ENCODE results near the gene FOXP2. TPM values are rescaled to one million over a fixed set of nuclear protein-coding genes. Genes with fewer than 3 reads are reported as not detected.
"Not testable (repeated sequence)": the region's sequence is repeated elsewhere in the genome, so short reads cannot be mapped to it uniquely, and the experiment has no call there.

The FOXP2 gene
- total RNA-seq, 1 experiment from 2014 or later: 0.28 TPM

GRCh38 chr7:114440927-114441326 lies 26.3 kb downstream of the FOXP2 start:
- DNase-seq; H3K27me3 ChIP-seq (ENCODE audit: control insufficient read depth, insufficient read depth, low read length); H3K4me3 ChIP-seq (ENCODE audit: insufficient read depth, low read depth, low read length); H3K36me3 ChIP-seq (replicated peaks; ENCODE audit: control insufficient read depth, insufficient read depth, low read length): not testable (repeated sequence)

GRCh38 chr7:114444196-114444595 lies 29.6 kb downstream of the FOXP2 start:
- no peaks in the 10 kb centered on the region for H3K27me3 ChIP-seq (ENCODE audit: control insufficient read depth, insufficient read depth, low read length)
- no peak overlapping the region for H3K4me3 ChIP-seq (ENCODE audit: insufficient read depth, low read depth, low read length)
- no peak for DNase-seq
- no peaks in the 10 kb centered on the region for H3K36me3 ChIP-seq (replicated peaks; ENCODE audit: control insufficient read depth, insufficient read depth, low read length)

GRCh38 chr7:114450431-114450830 lies 35.8 kb downstream of the FOXP2 start:
- Histone ChIP-seq H3K27me3 (ENCODE audit: control insufficient read depth, insufficient read depth, low read length) (no peaks in the 10 kb centered on the region), H3K36me3 (replicated peaks; ENCODE audit: control insufficient read depth, insufficient read depth, low read length) (no peaks in the 10 kb centered on the region), H3K4me3 (ENCODE audit: insufficient read depth, low read depth, low read length) (no peak overlapping the region)
- DNase-seq: no peak

- Histone ChIP-seq H3K4me3 (ENCODE audit: insufficient read depth, low read depth, low read length) (no peak overlapping the region), H3K36me3 (replicated peaks; ENCODE audit: control insufficient read depth, insufficient read depth, low read length) (no peaks in the 10 kb centered on the region), H3K27me3 (ENCODE audit: control insufficient read depth, insufficient read depth, low read length) (no peaks in the 10 kb centered on the region)
- no peak for DNase-seq
These were observed 45.0 kb downstream of the FOXP2 start for GRCh38 chr7:114459574-114459973.

GRCh38 chr7:114460021-114460420 lies 45.4 kb downstream of the FOXP2 start:
- H3K27me3 ChIP-seq (ENCODE audit: control insufficient read depth, insufficient read depth, low read length): no peaks in the 10 kb centered on the region
- no peaks in the 10 kb centered on the region for H3K36me3 ChIP-seq (replicated peaks; ENCODE audit: control insufficient read depth, insufficient read depth, low read length)
- no peak overlapping the region for H3K4me3 ChIP-seq (ENCODE audit: insufficient read depth, low read depth, low read length)
- no peak for DNase-seq

- Histone ChIP-seq H3K27me3 (ENCODE audit: control insufficient read depth, insufficient read depth, low read length) (no peaks in the 10 kb centered on the region), H3K4me3 (ENCODE audit: insufficient read depth, low read depth, low read length) (no peak overlapping the region), H3K36me3 (replicated peaks; ENCODE audit: control insufficient read depth, insufficient read depth, low read length) (no peaks in the 10 kb centered on the region)
- DNase-seq: no peak
These were observed 52.3 kb downstream of the FOXP2 start for GRCh38 chr7:114466917-114467316.

GRCh38 chr7:114468844-114469243 lies 54.2 kb downstream of the FOXP2 start:
- DNase-seq: no peak
- H3K36me3 ChIP-seq (replicated peaks; ENCODE audit: control insufficient read depth, insufficient read depth, low read length): no peaks in the 10 kb centered on the region
- no peak overlapping the region for H3K4me3 ChIP-seq (ENCODE audit: insufficient read depth, low read depth, low read length)
- H3K27me3 ChIP-seq (ENCODE audit: control insufficient read depth, insufficient read depth, low read length): no peaks in the 10 kb centered on the region

GRCh38 chr7:114472896-114473512 lies 58.4 kb downstream of the FOXP2 start:
- Histone ChIP-seq H3K4me3 (ENCODE audit: insufficient read depth, low read depth, low read length) (no peak overlapping the region), H3K36me3 (replicated peaks; ENCODE audit: control insufficient read depth, insufficient read depth, low read length) (no peaks in the 10 kb centered on the region), H3K27me3 (ENCODE audit: control insufficient read depth, insufficient read depth, low read length) (no peaks in the 10 kb centered on the region)
- DNase-seq: no peak

GRCh38 chr7:114478384-114478783 lies 63.8 kb downstream of the FOXP2 start:
- no peak for DNase-seq
- Histone ChIP-seq H3K27me3 (ENCODE audit: control insufficient read depth, insufficient read depth, low read length) (no peaks in the 10 kb centered on the region), H3K36me3 (replicated peaks; ENCODE audit: control insufficient read depth, insufficient read depth, low read length) (no peaks in the 10 kb centered on the region), H3K4me3 (ENCODE audit: insufficient read depth, low read depth, low read length) (no peak overlapping the region)

- no peak overlapping the region for H3K4me3 ChIP-seq (ENCODE audit: insufficient read depth, low read depth, low read length)
- H3K36me3 ChIP-seq (replicated peaks; ENCODE audit: control insufficient read depth, insufficient read depth, low read length): no peaks in the 10 kb centered on the region
- DNase-seq: no peak
- H3K27me3 ChIP-seq (ENCODE audit: control insufficient read depth, insufficient read depth, low read length): no peaks in the 10 kb centered on the region
These were observed 67.4 kb downstream of the FOXP2 start for GRCh38 chr7:114481999-114482398.

GRCh38 chr7:114484226-114484625 lies 69.6 kb downstream of the FOXP2 start:
- no peaks in the 10 kb centered on the region for H3K27me3 ChIP-seq (ENCODE audit: control insufficient read depth, insufficient read depth, low read length)
- no peaks in the 10 kb centered on the region for H3K36me3 ChIP-seq (replicated peaks; ENCODE audit: control insufficient read depth, insufficient read depth, low read length)
- no peak for DNase-seq
- H3K4me3 ChIP-seq (ENCODE audit: insufficient read depth, low read depth, low read length): no peak overlapping the region

GRCh38 chr7:114487174-114487573 lies 72.6 kb downstream of the FOXP2 start:
- H3K4me3 ChIP-seq (ENCODE audit: insufficient read depth, low read depth, low read length): no peak overlapping the region
- H3K36me3 ChIP-seq (replicated peaks; ENCODE audit: control insufficient read depth, insufficient read depth, low read length): no peaks in the 10 kb centered on the region
- no peak for DNase-seq
- H3K27me3 ChIP-seq (ENCODE audit: control insufficient read depth, insufficient read depth, low read length): no peaks in the 10 kb centered on the region

GRCh38 chr7:114488696-114489095 lies 74.1 kb downstream of the FOXP2 start:
- H3K4me3 ChIP-seq (ENCODE audit: insufficient read depth, low read depth, low read length): no peak overlapping the region
- H3K27me3 ChIP-seq (ENCODE audit: control insufficient read depth, insufficient read depth, low read length): no peaks in the 10 kb centered on the region
- no peak for DNase-seq
- no peaks in the 10 kb centered on the region for H3K36me3 ChIP-seq (replicated peaks; ENCODE audit: control insufficient read depth, insufficient read depth, low read length)

GRCh38 chr7:114497491-114497890 lies 82.9 kb downstream of the FOXP2 start:
- H3K4me3 ChIP-seq (ENCODE audit: insufficient read depth, low read depth, low read length); H3K27me3 ChIP-seq (ENCODE audit: control insufficient read depth, insufficient read depth, low read length); H3K36me3 ChIP-seq (replicated peaks; ENCODE audit: control insufficient read depth, insufficient read depth, low read length); DNase-seq: not testable (repeated sequence)

- Histone ChIP-seq H3K36me3 (replicated peaks; ENCODE audit: control insufficient read depth, insufficient read depth, low read length) (no peaks in the 10 kb centered on the region), H3K27me3 (ENCODE audit: control insufficient read depth, insufficient read depth, low read length) (no peaks in the 10 kb centered on the region), H3K4me3 (ENCODE audit: insufficient read depth, low read depth, low read length) (no peak overlapping the region)
- no peak for DNase-seq
These were observed 88.0 kb downstream of the FOXP2 start for GRCh38 chr7:114502454-114503254.
